Measurements from ENCODE around the gene NXPH1.

DNA sequence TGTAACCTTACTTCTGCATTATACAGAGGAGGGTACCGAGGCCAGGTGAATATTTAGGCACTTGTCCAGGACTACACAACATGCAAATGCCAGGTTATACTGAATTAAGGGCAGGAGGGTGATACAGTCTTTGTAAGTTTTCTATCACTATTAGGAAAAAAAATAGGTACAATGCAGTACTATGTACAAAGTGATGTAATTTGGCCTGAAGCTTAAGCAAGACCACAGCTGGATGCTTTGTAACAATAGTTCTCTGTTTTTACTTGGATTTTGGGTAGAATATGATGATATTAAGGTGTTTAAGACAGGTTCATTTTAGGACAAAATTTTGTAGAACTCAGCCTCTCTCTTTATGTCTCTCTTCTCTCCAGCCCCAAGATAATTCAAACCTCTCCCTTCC is 2.8 kb upstream of the NXPH1 start:
- TF ChIP-seq, protein P1, sequence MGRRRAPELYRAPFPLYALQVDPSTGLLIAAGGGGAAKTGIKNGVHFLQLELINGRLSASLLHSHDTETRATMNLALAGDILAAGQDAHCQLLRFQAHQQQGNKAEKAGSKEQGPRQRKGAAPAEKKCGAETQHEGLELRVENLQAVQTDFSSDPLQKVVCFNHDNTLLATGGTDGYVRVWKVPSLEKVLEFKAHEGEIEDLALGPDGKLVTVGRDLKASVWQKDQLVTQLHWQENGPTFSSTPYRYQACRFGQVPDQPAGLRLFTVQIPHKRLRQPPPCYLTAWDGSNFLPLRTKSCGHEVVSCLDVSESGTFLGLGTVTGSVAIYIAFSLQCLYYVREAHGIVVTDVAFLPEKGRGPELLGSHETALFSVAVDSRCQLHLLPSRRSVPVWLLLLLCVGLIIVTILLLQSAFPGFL (CRISPR knock-in tag; IDR thresholded peaks at IDR 0.05; ENCODE audit: borderline replicate concordance): no peak
- TF ChIP-seq, protein P2, sequence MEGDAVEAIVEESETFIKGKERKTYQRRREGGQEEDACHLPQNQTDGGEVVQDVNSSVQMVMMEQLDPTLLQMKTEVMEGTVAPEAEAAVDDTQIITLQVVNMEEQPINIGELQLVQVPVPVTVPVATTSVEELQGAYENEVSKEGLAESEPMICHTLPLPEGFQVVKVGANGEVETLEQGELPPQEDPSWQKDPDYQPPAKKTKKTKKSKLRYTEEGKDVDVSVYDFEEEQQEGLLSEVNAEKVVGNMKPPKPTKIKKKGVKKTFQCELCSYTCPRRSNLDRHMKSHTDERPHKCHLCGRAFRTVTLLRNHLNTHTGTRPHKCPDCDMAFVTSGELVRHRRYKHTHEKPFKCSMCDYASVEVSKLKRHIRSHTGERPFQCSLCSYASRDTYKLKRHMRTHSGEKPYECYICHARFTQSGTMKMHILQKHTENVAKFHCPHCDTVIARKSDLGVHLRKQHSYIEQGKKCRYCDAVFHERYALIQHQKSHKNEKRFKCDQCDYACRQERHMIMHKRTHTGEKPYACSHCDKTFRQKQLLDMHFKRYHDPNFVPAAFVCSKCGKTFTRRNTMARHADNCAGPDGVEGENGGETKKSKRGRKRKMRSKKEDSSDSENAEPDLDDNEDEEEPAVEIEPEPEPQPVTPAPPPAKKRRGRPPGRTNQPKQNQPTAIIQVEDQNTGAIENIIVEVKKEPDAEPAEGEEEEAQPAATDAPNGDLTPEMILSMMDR (IDR thresholded peaks at IDR 0.05): no peak
- TF ChIP-seq, protein P3, sequence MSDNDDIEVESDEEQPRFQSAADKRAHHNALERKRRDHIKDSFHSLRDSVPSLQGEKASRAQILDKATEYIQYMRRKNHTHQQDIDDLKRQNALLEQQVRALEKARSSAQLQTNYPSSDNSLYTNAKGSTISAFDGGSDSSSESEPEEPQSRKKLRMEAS (CRISPR knock-in tag; IDR thresholded peaks at IDR 0.05): no peak
- TF ChIP-seq, protein P4, sequence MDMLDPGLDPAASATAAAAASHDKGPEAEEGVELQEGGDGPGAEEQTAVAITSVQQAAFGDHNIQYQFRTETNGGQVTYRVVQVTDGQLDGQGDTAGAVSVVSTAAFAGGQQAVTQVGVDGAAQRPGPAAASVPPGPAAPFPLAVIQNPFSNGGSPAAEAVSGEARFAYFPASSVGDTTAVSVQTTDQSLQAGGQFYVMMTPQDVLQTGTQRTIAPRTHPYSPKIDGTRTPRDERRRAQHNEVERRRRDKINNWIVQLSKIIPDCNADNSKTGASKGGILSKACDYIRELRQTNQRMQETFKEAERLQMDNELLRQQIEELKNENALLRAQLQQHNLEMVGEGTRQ (CRISPR knock-in tag; IDR thresholded peaks at IDR 0.05): no peak
- TF ChIP-seq TEAD1 (CRISPR knock-in tag; IDR thresholded peaks at IDR 0.05) (no peak), NR3C1 (CRISPR knock-in tag; conservative IDR thresholded peaks at IDR 0.05; ENCODE audit: low read depth) (no peak), FOXK1 (CRISPR knock-in tag; IDR thresholded peaks at IDR 0.05) (no peak), NR1H2 (CRISPR knock-in tag; IDR thresholded peaks at IDR 0.05) (no peak), RELA (CRISPR knock-in tag; IDR thresholded peaks at IDR 0.05; ENCODE audit: borderline replicate concordance) (no peak)
- TF ChIP-seq, protein P5, sequence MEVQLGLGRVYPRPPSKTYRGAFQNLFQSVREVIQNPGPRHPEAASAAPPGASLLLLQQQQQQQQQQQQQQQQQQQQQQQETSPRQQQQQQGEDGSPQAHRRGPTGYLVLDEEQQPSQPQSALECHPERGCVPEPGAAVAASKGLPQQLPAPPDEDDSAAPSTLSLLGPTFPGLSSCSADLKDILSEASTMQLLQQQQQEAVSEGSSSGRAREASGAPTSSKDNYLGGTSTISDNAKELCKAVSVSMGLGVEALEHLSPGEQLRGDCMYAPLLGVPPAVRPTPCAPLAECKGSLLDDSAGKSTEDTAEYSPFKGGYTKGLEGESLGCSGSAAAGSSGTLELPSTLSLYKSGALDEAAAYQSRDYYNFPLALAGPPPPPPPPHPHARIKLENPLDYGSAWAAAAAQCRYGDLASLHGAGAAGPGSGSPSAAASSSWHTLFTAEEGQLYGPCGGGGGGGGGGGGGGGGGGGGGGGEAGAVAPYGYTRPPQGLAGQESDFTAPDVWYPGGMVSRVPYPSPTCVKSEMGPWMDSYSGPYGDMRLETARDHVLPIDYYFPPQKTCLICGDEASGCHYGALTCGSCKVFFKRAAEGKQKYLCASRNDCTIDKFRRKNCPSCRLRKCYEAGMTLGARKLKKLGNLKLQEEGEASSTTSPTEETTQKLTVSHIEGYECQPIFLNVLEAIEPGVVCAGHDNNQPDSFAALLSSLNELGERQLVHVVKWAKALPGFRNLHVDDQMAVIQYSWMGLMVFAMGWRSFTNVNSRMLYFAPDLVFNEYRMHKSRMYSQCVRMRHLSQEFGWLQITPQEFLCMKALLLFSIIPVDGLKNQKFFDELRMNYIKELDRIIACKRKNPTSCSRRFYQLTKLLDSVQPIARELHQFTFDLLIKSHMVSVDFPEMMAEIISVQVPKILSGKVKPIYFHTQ (CRISPR knock-in tag; IDR thresholded peaks at IDR 0.05): no peak
- TF ChIP-seq, protein P6, sequence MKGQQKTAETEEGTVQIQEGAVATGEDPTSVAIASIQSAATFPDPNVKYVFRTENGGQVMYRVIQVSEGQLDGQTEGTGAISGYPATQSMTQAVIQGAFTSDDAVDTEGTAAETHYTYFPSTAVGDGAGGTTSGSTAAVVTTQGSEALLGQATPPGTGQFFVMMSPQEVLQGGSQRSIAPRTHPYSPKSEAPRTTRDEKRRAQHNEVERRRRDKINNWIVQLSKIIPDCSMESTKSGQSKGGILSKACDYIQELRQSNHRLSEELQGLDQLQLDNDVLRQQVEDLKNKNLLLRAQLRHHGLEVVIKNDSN (CRISPR knock-in tag; IDR thresholded peaks at IDR 0.05): no peak

Data from WTC11 (cell line).